ENCODE measurements around the gene FYN. TPM values are rescaled to one million over a fixed set of nuclear protein-coding genes. Genes with fewer than 3 reads are reported as not detected.

FYN gene
- total and polyA plus RNA-seq, 9 of the 15 experiments (the other 6 are each of a cell fraction or from before 2014, with no cell fraction given) = 2.9 to 22.1 (median 11.4) TPM

DNA sequence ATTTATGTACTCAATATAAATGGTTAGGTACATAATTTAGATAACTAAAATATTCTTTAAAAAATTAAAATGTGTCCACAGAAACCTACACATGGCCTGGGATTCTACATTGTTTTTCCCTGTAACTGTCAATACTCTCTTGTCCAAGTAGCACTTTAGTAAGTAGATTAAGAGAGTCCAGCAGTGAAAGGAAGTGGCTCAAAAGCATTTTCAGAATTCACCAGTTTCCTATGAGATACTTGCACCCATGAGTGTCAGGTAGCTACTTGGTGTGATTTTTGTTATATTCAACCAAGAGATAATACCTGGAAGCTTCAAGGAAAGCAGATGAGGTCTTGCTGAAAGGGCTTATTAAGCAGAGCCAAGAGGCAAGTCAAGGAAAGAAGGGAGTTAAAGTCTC is 126.3 kb downstream of the FYN start (continued):
- no peak for TF ChIP-seq SIN3A (IDR thresholded peaks at IDR 0.05; ENCODE audit: borderline replicate concordance in 2 of 2, control insufficient read depth in 1 of 2, low read depth in 2 of 2, low read length in 2 of 2)
- TF ChIP-seq, protein P1, sequence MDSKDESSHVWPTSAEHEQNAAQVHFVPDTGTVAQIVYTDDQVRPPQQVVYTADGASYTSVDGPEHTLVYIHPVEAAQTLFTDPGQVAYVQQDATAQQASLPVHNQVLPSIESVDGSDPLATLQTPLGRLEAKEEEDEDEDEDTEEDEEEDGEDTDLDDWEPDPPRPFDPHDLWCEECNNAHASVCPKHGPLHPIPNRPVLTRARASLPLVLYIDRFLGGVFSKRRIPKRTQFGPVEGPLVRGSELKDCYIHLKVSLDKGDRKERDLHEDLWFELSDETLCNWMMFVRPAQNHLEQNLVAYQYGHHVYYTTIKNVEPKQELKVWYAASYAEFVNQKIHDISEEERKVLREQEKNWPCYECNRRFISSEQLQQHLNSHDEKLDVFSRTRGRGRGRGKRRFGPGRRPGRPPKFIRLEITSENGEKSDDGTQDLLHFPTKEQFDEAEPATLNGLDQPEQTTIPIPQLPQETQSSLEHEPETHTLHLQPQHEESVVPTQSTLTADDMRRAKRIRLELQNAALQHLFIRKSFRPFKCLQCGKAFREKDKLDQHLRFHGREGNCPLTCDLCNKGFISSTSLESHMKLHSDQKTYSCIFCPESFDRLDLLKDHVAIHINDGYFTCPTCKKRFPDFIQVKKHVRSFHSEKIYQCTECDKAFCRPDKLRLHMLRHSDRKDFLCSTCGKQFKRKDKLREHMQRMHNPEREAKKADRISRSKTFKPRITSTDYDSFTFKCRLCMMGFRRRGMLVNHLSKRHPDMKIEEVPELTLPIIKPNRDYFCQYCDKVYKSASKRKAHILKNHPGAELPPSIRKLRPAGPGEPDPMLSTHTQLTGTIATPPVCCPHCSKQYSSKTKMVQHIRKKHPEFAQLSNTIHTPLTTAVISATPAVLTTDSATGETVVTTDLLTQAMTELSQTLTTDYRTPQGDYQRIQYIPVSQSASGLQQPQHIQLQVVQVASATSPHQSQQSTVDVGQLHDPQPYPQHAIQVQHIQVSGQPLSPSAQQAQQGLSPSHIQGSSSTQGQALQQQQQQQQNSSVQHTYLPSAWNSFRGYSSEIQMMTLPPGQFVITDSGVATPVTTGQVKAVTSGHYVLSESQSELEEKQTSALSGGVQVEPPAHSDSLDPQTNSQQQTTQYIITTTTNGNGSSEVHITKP (IDR thresholded peaks at IDR 0.05; ENCODE audit: partially characterized antibody) = no peak

DNA sequence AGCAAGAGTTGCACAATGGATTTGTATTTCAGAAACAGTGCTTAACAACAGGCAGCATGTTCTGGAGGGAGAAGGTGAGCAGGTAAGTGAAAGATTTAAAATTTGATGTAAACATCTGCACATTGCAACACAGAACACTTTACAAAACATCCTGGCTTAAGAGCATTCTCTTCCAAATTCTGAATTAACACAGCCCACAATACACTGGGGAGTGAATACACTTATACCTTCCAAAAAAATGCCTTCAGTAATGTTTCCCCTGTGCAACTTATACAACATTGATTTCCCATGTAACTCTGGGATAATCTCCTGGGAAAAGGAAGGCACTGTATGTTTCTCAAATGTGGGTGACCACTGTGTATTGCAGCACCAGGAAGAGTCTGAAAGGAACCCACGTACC is 127.6 kb downstream of the FYN start:
- no peak for ATAC-seq
- H3K4me2 ChIP-seq (ENCODE audit: insufficient read depth, low read length) = no peak overlapping the region
- H3K79me2 ChIP-seq (ENCODE audit: control insufficient read depth, insufficient read depth, low read length) = no peaks in the 10 kb centered on the region
- H3K36me3 ChIP-seq (ENCODE audit: control insufficient read depth, insufficient read depth, low read length) = no peaks in the 10 kb centered on the region
- H3K27ac ChIP-seq (ENCODE audit: extremely low read depth, low read depth, low read length) = no peak overlapping the region
- H4K20me1 ChIP-seq (replicated peaks; ENCODE audit: control insufficient read depth, insufficient read depth, low read length) = no peaks in the 10 kb centered on the region
- ChIA-PET CTCF (ENCODE audit: low intra/inter-chr PET ratio) (no interaction called here), POLR2A (no interaction called here)
- FAIRE-seq = no peak
- in situ Hi-C loops (cut with MboI) = no loop called here
- no peaks in the 10 kb centered on the region for H3K9me3 ChIP-seq (replicated peaks; ENCODE audit: control insufficient read depth, insufficient read depth, low read depth, low read length)
- no peak overlapping the region for H3K4me3 ChIP-seq
- H3K27me3 ChIP-seq (ENCODE audit: control insufficient read depth in 2 of 2, insufficient read depth in 2 of 2, low read length in 2 of 2) = peaks cover 2 to 8% of the 10 kb centered on the region in 2 experiments; a peak in 2 of 5 replicates
- H3K4me1 ChIP-seq (replicated peaks in 1 of 2; ENCODE audit: control insufficient read depth in 2 of 2, insufficient read depth in 2 of 2, low read length in 2 of 2) = no peaks in the 10 kb centered on the region; a peak in 1 of 5 replicates
- H3K9me1 ChIP-seq (ENCODE audit: control insufficient read depth, insufficient read depth, low read length) = no peaks in the 10 kb centered on the region
- no peak for DNase-seq (ENCODE audit: extremely low read depth in 1 of 4, low spot score in 3 of 4)
- WGBS (ENCODE audit: insufficient coverage, low coverage, missing lambda C conversion rate) = 0% methylated on average over 1 of the region's 1 CpG
- intact Hi-C loops (cut with micrococcal nuclease) = no loop called here
- TF ChIP-seq SRSF7 (optimal IDR thresholded peaks at IDR 0.05; ENCODE audit: low read depth, low read length) = no peak
- TF ChIP-seq E2F3 (CRISPR knock-in tag; IDR thresholded peaks at IDR 0.05) = no peak
- TF ChIP-seq, protein P2, sequence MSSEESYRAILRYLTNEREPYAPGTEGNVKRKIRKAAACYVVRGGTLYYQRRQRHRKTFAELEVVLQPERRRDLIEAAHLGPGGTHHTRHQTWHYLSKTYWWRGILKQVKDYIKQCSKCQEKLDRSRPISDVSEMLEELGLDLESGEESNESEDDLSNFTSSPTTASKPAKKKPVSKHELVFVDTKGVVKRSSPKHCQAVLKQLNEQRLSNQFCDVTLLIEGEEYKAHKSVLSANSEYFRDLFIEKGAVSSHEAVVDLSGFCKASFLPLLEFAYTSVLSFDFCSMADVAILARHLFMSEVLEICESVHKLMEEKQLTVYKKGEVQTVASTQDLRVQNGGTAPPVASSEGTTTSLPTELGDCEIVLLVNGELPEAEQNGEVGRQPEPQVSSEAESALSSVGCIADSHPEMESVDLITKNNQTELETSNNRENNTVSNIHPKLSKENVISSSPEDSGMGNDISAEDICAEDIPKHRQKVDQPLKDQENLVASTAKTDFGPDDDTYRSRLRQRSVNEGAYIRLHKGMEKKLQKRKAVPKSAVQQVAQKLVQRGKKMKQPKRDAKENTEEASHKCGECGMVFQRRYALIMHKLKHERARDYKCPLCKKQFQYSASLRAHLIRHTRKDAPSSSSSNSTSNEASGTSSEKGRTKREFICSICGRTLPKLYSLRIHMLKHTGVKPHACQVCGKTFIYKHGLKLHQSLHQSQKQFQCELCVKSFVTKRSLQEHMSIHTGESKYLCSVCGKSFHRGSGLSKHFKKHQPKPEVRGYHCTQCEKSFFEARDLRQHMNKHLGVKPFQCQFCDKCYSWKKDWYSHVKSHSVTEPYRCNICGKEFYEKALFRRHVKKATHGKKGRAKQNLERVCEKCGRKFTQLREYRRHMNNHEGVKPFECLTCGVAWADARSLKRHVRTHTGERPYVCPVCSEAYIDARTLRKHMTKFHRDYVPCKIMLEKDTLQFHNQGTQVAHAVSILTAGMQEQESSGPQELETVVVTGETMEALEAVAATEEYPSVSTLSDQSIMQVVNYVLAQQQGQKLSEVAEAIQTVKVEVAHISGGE (CRISPR knock-in tag; IDR thresholded peaks at IDR 0.05) = no peak
- TF ChIP-seq, protein P3, sequence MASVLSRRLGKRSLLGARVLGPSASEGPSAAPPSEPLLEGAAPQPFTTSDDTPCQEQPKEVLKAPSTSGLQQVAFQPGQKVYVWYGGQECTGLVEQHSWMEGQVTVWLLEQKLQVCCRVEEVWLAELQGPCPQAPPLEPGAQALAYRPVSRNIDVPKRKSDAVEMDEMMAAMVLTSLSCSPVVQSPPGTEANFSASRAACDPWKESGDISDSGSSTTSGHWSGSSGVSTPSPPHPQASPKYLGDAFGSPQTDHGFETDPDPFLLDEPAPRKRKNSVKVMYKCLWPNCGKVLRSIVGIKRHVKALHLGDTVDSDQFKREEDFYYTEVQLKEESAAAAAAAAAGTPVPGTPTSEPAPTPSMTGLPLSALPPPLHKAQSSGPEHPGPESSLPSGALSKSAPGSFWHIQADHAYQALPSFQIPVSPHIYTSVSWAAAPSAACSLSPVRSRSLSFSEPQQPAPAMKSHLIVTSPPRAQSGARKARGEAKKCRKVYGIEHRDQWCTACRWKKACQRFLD (CRISPR knock-in tag; IDR thresholded peaks at IDR 0.05) = no peak
- TF ChIP-seq OTX1 (CRISPR knock-in tag; IDR thresholded peaks at IDR 0.05) = no peak
- H3K9ac ChIP-seq (ENCODE audit: insufficient read depth in 1 of 2, low read depth in 2 of 2, low read length in 2 of 2) = no peak overlapping the region
- H2AFZ ChIP-seq (ENCODE audit: low read depth, low read length) = no peak overlapping the region
- no TSS peak for BruUV-seq (replicated peaks)

Measured in K562 (cell line).